Measurements from ENCODE around the gene ARHGEF26. TPM values are rescaled to one million over a fixed set of nuclear protein-coding genes. Genes with fewer than 3 reads are reported as not detected.

The ARHGEF26 gene
- polyA plus RNA-seq, 3 donors, result 0.05 TPM; not detected in 2

DNA sequence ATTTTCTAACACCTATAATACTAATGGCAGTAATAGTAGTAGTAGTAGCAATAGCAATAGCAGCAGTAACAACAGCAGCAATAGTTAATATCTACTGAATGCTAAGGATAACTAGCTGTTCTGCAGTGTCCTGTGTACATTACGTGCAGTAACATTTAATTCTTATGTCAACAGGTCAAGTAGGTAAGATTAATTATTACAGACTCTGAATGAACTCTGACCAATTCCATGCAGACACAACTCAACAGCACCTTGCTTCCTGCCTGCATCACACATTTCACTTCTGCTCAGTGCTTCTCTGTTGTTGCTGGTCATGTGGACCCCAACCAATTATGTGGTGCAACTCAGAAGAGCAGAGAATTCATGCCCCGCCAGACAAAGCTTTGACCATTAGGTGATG lies 39.9 kb upstream of the ARHGEF26 start:
- Histone ChIP-seq H3K36me3 (replicated peaks in 1 of 2; ENCODE audit: control insufficient read depth in 1 of 2, insufficient read depth in 2 of 2, low read length in 2 of 2) (no peaks in the 10 kb centered on the region), H3K4me2 (replicated peaks; ENCODE audit: extremely low read depth, low read length, poor library complexity, severe bottlenecking) (no peak overlapping the region), H3K4me3 (replicated peaks in 1 of 3; ENCODE audit: low read depth in 2 of 3, low read length in 3 of 3) (no peak overlapping the region), H4K20me1 (ENCODE audit: insufficient read depth, low read length) (no peaks in the 10 kb centered on the region), H2AFZ (ENCODE audit: insufficient read depth, low read depth, low read length, poor library complexity, severe bottlenecking) (no peak overlapping the region), H3K9ac (ENCODE audit: insufficient read depth, low read length, poor library complexity, severe bottlenecking) (no peak overlapping the region), H3K27ac (ENCODE audit: low read depth in 1 of 2, low read length in 2 of 2) (no peak overlapping the region), H3K9me3 (replicated peaks in 1 of 2; ENCODE audit: control insufficient read depth in 1 of 2, insufficient read depth in 1 of 2, low read length in 2 of 2) (peaks cover 0 to 12% of the 10 kb centered on the region in 2 donors), H3K27me3 (ENCODE audit: control insufficient read depth in 2 of 2, insufficient read depth in 2 of 2, low read length in 2 of 2) (no peaks in the 10 kb centered on the region), H3K79me2 (ENCODE audit: insufficient read depth, low read length) (no peaks in the 10 kb centered on the region), H3K4me1 (ENCODE audit: control insufficient read depth in 1 of 2, insufficient read depth in 2 of 2, low read length in 2 of 2) (no peaks in the 10 kb centered on the region)
- TF ChIP-seq, protein P1, sequence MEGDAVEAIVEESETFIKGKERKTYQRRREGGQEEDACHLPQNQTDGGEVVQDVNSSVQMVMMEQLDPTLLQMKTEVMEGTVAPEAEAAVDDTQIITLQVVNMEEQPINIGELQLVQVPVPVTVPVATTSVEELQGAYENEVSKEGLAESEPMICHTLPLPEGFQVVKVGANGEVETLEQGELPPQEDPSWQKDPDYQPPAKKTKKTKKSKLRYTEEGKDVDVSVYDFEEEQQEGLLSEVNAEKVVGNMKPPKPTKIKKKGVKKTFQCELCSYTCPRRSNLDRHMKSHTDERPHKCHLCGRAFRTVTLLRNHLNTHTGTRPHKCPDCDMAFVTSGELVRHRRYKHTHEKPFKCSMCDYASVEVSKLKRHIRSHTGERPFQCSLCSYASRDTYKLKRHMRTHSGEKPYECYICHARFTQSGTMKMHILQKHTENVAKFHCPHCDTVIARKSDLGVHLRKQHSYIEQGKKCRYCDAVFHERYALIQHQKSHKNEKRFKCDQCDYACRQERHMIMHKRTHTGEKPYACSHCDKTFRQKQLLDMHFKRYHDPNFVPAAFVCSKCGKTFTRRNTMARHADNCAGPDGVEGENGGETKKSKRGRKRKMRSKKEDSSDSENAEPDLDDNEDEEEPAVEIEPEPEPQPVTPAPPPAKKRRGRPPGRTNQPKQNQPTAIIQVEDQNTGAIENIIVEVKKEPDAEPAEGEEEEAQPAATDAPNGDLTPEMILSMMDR (IDR thresholded peaks at IDR 0.05), result no peak
- peaks cover 0 to 6% (median 3%) of the 10 kb centered on the region in 7 donors for H3K9me3 Mint-ChIP-seq
- no CpG with 5 or more reads among the region's 2 CpGs for WGBS (ENCODE audit: insufficient coverage)
- H3K4me3 Mint-ChIP-seq, result no peak overlapping the region
- DNase-seq, result no peak
- H3K36me3 Mint-ChIP-seq, result no peaks in the 10 kb centered on the region
- H3K4me1 Mint-ChIP-seq, result no peaks in the 10 kb centered on the region
- H3K27ac Mint-ChIP-seq, result no peak overlapping the region
- H3K27me3 Mint-ChIP-seq (ENCODE audit: low read depth in 3 of 3), result peaks cover 0 to 2% (median 0%) of the 10 kb centered on the region in 3 donors
- intact Hi-C loops (cut with micrococcal nuclease), result no loop called here

DNA sequence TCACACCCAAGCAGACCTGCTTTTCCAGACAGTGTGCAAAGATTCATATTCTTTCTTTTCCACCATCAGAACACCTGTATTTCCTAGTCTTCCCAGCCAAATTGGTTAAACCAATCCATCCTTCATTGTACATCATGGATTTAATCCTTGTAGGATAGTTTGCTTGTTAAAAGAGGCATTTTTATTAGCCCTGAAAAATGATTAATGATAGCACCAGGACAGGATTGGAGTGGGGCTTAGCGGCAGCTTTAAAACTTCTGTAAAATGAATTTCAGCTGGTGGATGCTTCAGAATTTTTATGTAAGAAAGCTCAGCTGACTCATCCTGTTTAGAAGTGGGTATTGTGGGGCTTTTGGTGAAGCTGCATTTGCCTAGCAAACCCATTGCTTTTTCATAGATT lies 36.1 kb upstream of the ARHGEF26 start:
- no peak for DNase-seq
- Mint-ChIP-seq H3K36me3 (no peaks in the 10 kb centered on the region), H3K27ac (no peak overlapping the region), H3K27me3 (ENCODE audit: low read depth in 3 of 3) (no peaks in the 10 kb centered on the region), H3K4me1 (no peaks in the 10 kb centered on the region), H3K9me3 (peaks cover 0 to 14% (median 6%) of the 10 kb centered on the region in 7 donors), H3K4me3 (no peak overlapping the region)
- intact Hi-C loops (cut with micrococcal nuclease), result no loop called here
- Histone ChIP-seq H3K4me3 (replicated peaks in 1 of 3; ENCODE audit: low read depth in 2 of 3, low read length in 3 of 3) (no peak overlapping the region), H3K4me2 (replicated peaks; ENCODE audit: extremely low read depth, low read length, poor library complexity, severe bottlenecking) (no peak overlapping the region), H3K79me2 (ENCODE audit: insufficient read depth, low read length) (no peaks in the 10 kb centered on the region), H2AFZ (ENCODE audit: insufficient read depth, low read depth, low read length, poor library complexity, severe bottlenecking) (no peak overlapping the region), H3K9me3 (replicated peaks in 1 of 2; ENCODE audit: control insufficient read depth in 1 of 2, insufficient read depth in 1 of 2, low read length in 2 of 2) (peaks cover 0 to 17% of the 10 kb centered on the region in 2 donors), H3K27me3 (ENCODE audit: control insufficient read depth in 2 of 2, insufficient read depth in 2 of 2, low read length in 2 of 2) (no peaks in the 10 kb centered on the region), H4K20me1 (ENCODE audit: insufficient read depth, low read length) (no peaks in the 10 kb centered on the region), H3K27ac (ENCODE audit: low read depth in 1 of 2, low read length in 2 of 2) (no peak overlapping the region), H3K4me1 (ENCODE audit: control insufficient read depth in 1 of 2, insufficient read depth in 2 of 2, low read length in 2 of 2) (no peaks in the 10 kb centered on the region), H3K9ac (ENCODE audit: insufficient read depth, low read length, poor library complexity, severe bottlenecking) (no peak overlapping the region), H3K36me3 (replicated peaks in 1 of 2; ENCODE audit: control insufficient read depth in 1 of 2, insufficient read depth in 2 of 2, low read length in 2 of 2) (no peaks in the 10 kb centered on the region)
- TF ChIP-seq, protein P1 (IDR thresholded peaks at IDR 0.05), result no peak
- 100% methylated on average over 1 of the region's 1 CpG for WGBS (ENCODE audit: insufficient coverage)
